Activated naive CD4-positive, alpha-beta T cell treated with anti-CD3 and anti-CD28 coated beads, Interleukin-2, amount 10 ng/mL, durations not matched to agents 7 days and 5 days (primary cell): Measurements from ENCODE around the gene BTK.
A peak's percentile ranks its signal among the peaks of the same experiment; 100 is the strongest.

Source experiments
- CTCF ChIA-PET: fragments of 350-600 bp; sonication (Branson Sonifier 250); formaldehyde crosslinking; loops from one replicate; lab custom pipeline; 2021; ENCODE audit warnings: antibody characterized with exemption; lab: Charles Lee
- DNase-seq: peaks from one replicate; pipeline ENCODE4 v3.0.0-alpha.2; 2020
- H3K27ac Mint-ChIP-seq: one replicate; pipeline ENCODE4 v1.8.0; 2021; ENCODE audit warnings: mild to moderate bottlenecking, moderate library complexity, mixed read lengths
- H3K27me3 Mint-ChIP-seq: one replicate; pipeline ENCODE4 v1.8.0; 2021; ENCODE audit warnings: mild to moderate bottlenecking, mixed read lengths
- H3K36me3 Mint-ChIP-seq: one replicate; pipeline ENCODE4 v1.8.0; 2021; ENCODE audit warnings: mixed read lengths
- H3K4me1 Mint-ChIP-seq: one replicate; pipeline ENCODE4 v1.8.0; 2021; ENCODE audit warnings: mixed read lengths
- H3K4me3 Mint-ChIP-seq: one replicate; pipeline ENCODE4 v1.8.0; 2021; ENCODE audit warnings: mild to moderate bottlenecking, moderate library complexity, mixed read lengths
- H3K9me3 Mint-ChIP-seq: one replicate; pipeline ENCODE4 v1.8.0; 2021; ENCODE audit warnings: mixed read lengths

The BTK gene

GRCh38 chrX:101383679-101384205 lies 2.2 kb downstream of the BTK start:
- H3K9me3 Mint-ChIP-seq, result no peaks in the 10 kb centered on the region
- DNase-seq, result no peak
- no peak overlapping the region for H3K4me3 Mint-ChIP-seq
- peaks cover 6% of the 10 kb centered on the region for H3K27me3 Mint-ChIP-seq
- CTCF ChIA-PET, result interaction anchor here (0.7 kb wide), 1 partner anchor 101 kb away, joined by 4 read pairs; no protein-coding TSS in a partner anchor
- no peak overlapping the region for H3K27ac Mint-ChIP-seq
- no peaks in the 10 kb centered on the region for H3K36me3 Mint-ChIP-seq
- H3K4me1 Mint-ChIP-seq, result no peaks in the 10 kb centered on the region

DNA sequence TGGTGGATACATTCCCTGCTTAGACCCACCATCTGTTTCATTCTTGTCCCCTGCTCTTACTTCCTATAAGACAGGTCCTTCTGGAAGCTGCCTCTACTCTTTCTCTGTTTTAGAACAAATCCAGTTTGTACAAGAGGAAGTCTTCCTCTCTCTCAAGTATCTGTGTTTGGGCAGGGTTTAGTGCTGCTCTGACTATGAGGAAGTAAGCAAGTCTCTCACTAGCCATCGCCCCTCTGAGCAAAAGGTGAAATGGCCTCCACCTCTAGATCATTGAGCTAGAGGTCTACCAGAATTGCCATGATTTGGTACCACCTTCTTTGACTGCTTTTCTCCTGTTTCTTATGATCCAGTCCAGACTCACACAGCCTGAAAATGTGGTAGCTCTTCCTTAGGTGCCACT lies 8.4 kb downstream of the BTK start:
- Mint-ChIP-seq H3K4me1 (no peaks in the 10 kb centered on the region), H3K4me3 (no peak overlapping the region), H3K27me3 (no peaks in the 10 kb centered on the region), H3K9me3 (no peaks in the 10 kb centered on the region), H3K27ac (no peak overlapping the region), H3K36me3 (no peaks in the 10 kb centered on the region)
- CTCF ChIA-PET, result no interaction called here
- DNase-seq, result no peak

GRCh38 chrX:101370888-101371504 lies 15.0 kb downstream of the BTK start:
- CTCF ChIA-PET, result no interaction called here
- Mint-ChIP-seq H3K27me3 (peaks cover 4% of the 10 kb centered on the region), H3K4me3 (no peak overlapping the region), H3K9me3 (no peaks in the 10 kb centered on the region), H3K27ac (no peak overlapping the region), H3K4me1 (no peaks in the 10 kb centered on the region), H3K36me3 (no peaks in the 10 kb centered on the region)
- no peak for DNase-seq

DNA sequence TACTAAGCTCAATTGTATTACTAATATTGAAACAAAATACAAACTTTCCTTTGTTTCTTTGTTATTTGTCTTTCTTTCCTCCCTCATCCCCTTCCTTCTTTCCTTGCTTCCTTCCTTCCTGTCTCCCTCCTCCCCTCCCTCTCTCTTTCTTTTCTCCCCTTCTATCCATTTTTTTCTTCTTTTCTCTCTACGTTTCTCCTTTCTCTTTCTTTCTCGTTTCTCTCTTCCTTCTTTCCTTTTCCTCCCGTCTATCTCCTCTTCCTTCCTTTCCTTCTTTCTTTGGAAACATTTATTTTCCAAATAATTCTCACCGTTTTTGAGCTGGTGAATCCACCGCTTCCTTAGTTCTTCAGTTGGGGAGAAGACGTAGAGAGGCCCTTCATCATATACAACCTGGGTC lies 16.3 kb downstream of the BTK start:
- Mint-ChIP-seq H3K27me3 (peaks cover 4% of the 10 kb centered on the region), H3K27ac (no peak overlapping the region), H3K4me1 (no peaks in the 10 kb centered on the region), H3K4me3 (no peak overlapping the region), H3K9me3 (no peaks in the 10 kb centered on the region), H3K36me3 (no peaks in the 10 kb centered on the region)
- no peak for DNase-seq
- CTCF ChIA-PET, result no interaction called here

- H3K27me3 Mint-ChIP-seq, result peaks cover 4% of the 10 kb centered on the region
- CTCF ChIA-PET, result no interaction called here
- no peak overlapping the region for H3K4me3 Mint-ChIP-seq
- DNase-seq, result no peak
- H3K36me3 Mint-ChIP-seq, result no peaks in the 10 kb centered on the region
- no peaks in the 10 kb centered on the region for H3K9me3 Mint-ChIP-seq
- H3K27ac Mint-ChIP-seq, result no peak overlapping the region
- H3K4me1 Mint-ChIP-seq, result no peaks in the 10 kb centered on the region
These were observed 17.2 kb downstream of the BTK start for GRCh38 chrX:101368800-101369199.

- DNase-seq, result no peak
- peaks cover 4% of the 10 kb centered on the region for H3K27me3 Mint-ChIP-seq
- H3K4me3 Mint-ChIP-seq, result no peak overlapping the region
- CTCF ChIA-PET, result interaction anchor here (0.9 kb wide), 1 partner anchor 25 kb away, joined by 3 read pairs; the partner anchor contains the start of gene RPL36A
- no peaks in the 10 kb centered on the region for H3K36me3 Mint-ChIP-seq
- no peaks in the 10 kb centered on the region for H3K9me3 Mint-ChIP-seq
- H3K4me1 Mint-ChIP-seq, result no peaks in the 10 kb centered on the region
- no peak overlapping the region for H3K27ac Mint-ChIP-seq
These were observed 20.6 kb downstream of the BTK start for GRCh38 chrX:101365301-101365795.

- no peak overlapping the region for H3K27ac Mint-ChIP-seq
- DNase-seq, result no peak
These were observed 23.2 kb downstream of the BTK start for GRCh38 chrX:101362757-101363156.

GRCh38 chrX:101362116-101362515 lies 23.9 kb downstream of the BTK start:
- CTCF ChIA-PET, result interaction anchor here (0.9 kb wide), 1 partner anchor 10 kb away, joined by 3 read pairs; no protein-coding TSS in a partner anchor
- H3K36me3 Mint-ChIP-seq, result no peaks in the 10 kb centered on the region
- no peaks in the 10 kb centered on the region for H3K27me3 Mint-ChIP-seq

More at GRCh38 chrX:101362757-101363156, 23.2 kb downstream of the BTK start:
- CTCF ChIA-PET, result interaction anchor here (0.9 kb wide), 1 partner anchor 9 kb away, joined by 3 read pairs; no protein-coding TSS in a partner anchor
- no peaks in the 10 kb centered on the region for H3K9me3 Mint-ChIP-seq
- no peak overlapping the region for H3K4me3 Mint-ChIP-seq
- no peaks in the 10 kb centered on the region for H3K36me3 Mint-ChIP-seq
- H3K27me3 Mint-ChIP-seq, result no peaks in the 10 kb centered on the region
- H3K4me1 Mint-ChIP-seq, result no peaks in the 10 kb centered on the region

GRCh38 chrX:101360390-101360789 lies 25.6 kb downstream of the BTK start:
- Mint-ChIP-seq H3K27ac (no peak overlapping the region), H3K36me3 (no peaks in the 10 kb centered on the region), H3K27me3 (peaks cover 4% of the 10 kb centered on the region), H3K9me3 (no peaks in the 10 kb centered on the region), H3K4me1 (peaks cover 2% of the 10 kb centered on the region), H3K4me3 (no peak overlapping the region)
- no peak for DNase-seq
- CTCF ChIA-PET, result no interaction called here

More at GRCh38 chrX:101362116-101362515, 23.9 kb downstream of the BTK start:
- H3K4me1 Mint-ChIP-seq, result peaks cover 2% of the 10 kb centered on the region
- H3K4me3 Mint-ChIP-seq, result no peak overlapping the region
- no peak for DNase-seq
- H3K9me3 Mint-ChIP-seq, result no peaks in the 10 kb centered on the region
- H3K27ac Mint-ChIP-seq, result no peak overlapping the region

- DNase-seq, result no peak
- Mint-ChIP-seq H3K9me3 (no peaks in the 10 kb centered on the region), H3K27ac (no peak overlapping the region), H3K4me1 (peaks cover 2% of the 10 kb centered on the region), H3K36me3 (no peaks in the 10 kb centered on the region), H3K4me3 (no peak overlapping the region), H3K27me3 (peaks cover 4% of the 10 kb centered on the region)
- CTCF ChIA-PET, result no interaction called here
These were observed 26.0 kb downstream of the BTK start for GRCh38 chrX:101359966-101360365.

- Mint-ChIP-seq H3K27me3 (peaks cover 4% of the 10 kb centered on the region), H3K27ac (no peak overlapping the region), H3K4me1 (peaks cover 2% of the 10 kb centered on the region), H3K36me3 (no peaks in the 10 kb centered on the region), H3K9me3 (no peaks in the 10 kb centered on the region), H3K4me3 (no peak overlapping the region)
- CTCF ChIA-PET, result no interaction called here
- DNase-seq, result no peak
These were observed 28.7 kb downstream of the BTK start for GRCh38 chrX:101357166-101357795.

DNA sequence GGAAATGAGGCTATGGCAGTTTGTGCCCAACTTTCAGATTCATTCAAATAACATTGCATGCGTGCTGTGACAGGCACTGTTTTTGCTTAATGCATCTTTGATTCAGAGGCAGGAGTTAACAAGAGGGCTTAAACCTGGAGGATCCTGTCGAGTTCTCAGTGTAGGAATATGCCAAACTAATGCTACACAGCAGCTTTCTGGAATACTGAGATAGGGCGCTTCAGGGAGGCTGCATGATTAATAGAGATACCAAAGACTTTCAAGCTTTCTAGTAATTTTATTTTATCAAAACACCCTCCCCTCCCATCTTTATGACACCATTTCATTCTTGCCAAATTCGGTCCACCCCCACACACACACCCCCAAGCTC lies 36.8 kb downstream of the BTK start:
- no peaks in the 10 kb centered on the region for H3K27me3 Mint-ChIP-seq
- peak overlapping the region; percentile 86 for H3K4me3 Mint-ChIP-seq
- DNase-seq, result no peak
- H3K27ac Mint-ChIP-seq, result peak overlapping the region; percentile 86
- H3K4me1 Mint-ChIP-seq, result peaks cover 21% of the 10 kb centered on the region
- CTCF ChIA-PET, result interaction anchor here (1.7 kb wide), 1 partner anchor 41 kb away, joined by 3 read pairs; no protein-coding TSS in a partner anchor
- H3K36me3 Mint-ChIP-seq, result peaks cover 10% of the 10 kb centered on the region
- no peaks in the 10 kb centered on the region for H3K9me3 Mint-ChIP-seq

DNA sequence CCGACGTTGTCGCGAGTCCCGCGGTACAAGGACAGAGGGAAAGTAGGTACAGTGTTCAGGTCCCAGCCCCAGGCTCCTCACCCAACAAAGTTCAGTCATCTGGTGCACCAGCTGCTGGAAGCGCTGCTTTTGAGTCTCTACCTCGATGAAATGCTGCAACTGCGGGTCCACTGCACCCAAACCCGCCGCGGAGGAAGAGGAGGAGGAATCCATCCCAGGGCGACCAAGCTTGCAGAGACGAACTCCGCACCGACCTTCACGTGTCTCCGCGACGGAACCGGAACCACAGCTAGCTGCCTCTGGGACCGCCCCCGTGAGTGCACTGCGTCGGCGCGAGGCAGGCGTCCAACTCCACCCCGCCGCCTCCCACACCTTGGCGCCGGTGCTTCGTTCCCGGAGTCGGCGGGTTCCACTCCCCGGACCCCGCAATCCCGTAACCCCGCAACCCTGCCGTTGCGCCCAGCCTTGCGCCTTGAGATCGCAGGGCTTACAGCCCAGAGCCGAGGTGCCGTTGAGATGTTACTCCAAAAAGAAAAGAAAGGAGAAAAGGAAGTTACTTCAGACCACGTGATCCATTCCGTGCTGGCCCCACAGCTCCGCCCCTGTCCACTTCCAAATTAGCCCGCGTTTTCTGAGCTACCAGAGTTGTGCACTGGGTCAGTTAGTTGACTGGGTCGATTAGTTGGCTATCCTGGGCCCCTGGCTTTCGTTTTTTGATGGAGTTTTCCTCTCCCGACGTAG lies 37.4 kb downstream of the BTK start, which contains the start of gene TIMM8A:
TSS of gene TIMM8A (minus strand) at position 291 of the 741 bp plus-strand sequence. CDS start at position 213, 78 bp downstream.
- no peaks in the 10 kb centered on the region for H3K9me3 Mint-ChIP-seq
- peaks cover 12% of the 10 kb centered on the region for H3K36me3 Mint-ChIP-seq
- H3K27me3 Mint-ChIP-seq, result no peaks in the 10 kb centered on the region
- CTCF ChIA-PET, result interaction anchor here (1.7 kb wide), 1 partner anchor 42 kb away, joined by 3 read pairs; no protein-coding TSS in a partner anchor
- H3K4me1 Mint-ChIP-seq, result peaks cover 21% of the 10 kb centered on the region
- peak within 1 kb of the TSS; percentile 86 for H3K4me3 Mint-ChIP-seq
- peak; percentile 85 for DNase-seq
- peak within 1 kb of the TSS; percentile 86 for H3K27ac Mint-ChIP-seq
